Measurements from ENCODE around the gene PELI1. TPM values are rescaled to one million over a fixed set of nuclear protein-coding genes. Genes with fewer than 3 reads are reported as not detected.

The PELI1 gene
- total and polyA plus RNA-seq, 2 experiments from 2014 or later = 2.8 to 7.8 TPM

DNA sequence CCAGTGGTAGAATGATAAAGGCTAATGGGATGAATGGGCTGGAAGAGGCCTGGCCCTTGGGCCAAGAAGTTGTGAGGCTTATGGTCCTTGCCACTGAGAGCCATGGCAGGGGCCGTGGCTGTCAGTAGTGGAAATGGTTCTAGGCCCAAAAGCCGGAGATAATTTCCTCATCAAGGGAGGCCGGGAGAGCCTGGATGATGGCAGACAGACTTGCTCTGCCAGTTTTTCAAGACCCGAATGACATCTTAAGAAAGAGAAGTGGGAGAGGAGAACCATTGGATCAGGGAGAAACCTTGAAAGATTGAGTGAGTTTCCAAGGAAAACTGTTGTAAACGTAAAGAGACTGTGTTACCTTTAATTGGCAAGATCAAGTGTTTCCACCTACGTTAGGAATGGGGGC, 78.7 kb downstream of the PELI1 start:
- H2AFZ ChIP-seq = no peak overlapping the region
- TF ChIP-seq EZH2 (IDR thresholded peaks at IDR 0.05; ENCODE audit: insufficient read depth, poor library complexity, severe bottlenecking) (no peak), EZH2phosphoT487 (IDR thresholded peaks at IDR 0.05; ENCODE audit: insufficient read depth, low read depth) (no peak)
- H3F3A ChIP-seq (ENCODE audit: insufficient read depth) = peaks cover 16% of the 10 kb centered on the region
- 86 to 89% methylated on average over 6 of the region's 6 CpGs for WGBS, 2 experiments (ENCODE audit: low coverage in 1 of 2, low lambda C conversion rate in 2 of 2, missing lambda C conversion rate in 2 of 2)
- H3K9me3 ChIP-seq (ENCODE audit: low read depth) = no peaks in the 10 kb centered on the region
- DNase-seq = no peak
- H3K27ac ChIP-seq = no peak overlapping the region
- no peaks in the 10 kb centered on the region for H3K9me2 ChIP-seq (ENCODE audit: insufficient read depth)
- no peak overlapping the region for H3K9ac ChIP-seq
- no peaks in the 10 kb centered on the region for H4K20me1 ChIP-seq (ENCODE audit: insufficient read depth)
- H3K4me1 ChIP-seq (ENCODE audit: insufficient read depth) = peaks cover 16% of the 10 kb centered on the region
- H3K4me3 ChIP-seq = no peak overlapping the region
- H3K79me2 ChIP-seq (ENCODE audit: insufficient read depth) = no peaks in the 10 kb centered on the region
- in situ Hi-C loops (cut with MboI) = no loop called here
- H3K27me3 ChIP-seq (replicated peaks; ENCODE audit: insufficient read depth) = no peaks in the 10 kb centered on the region
- H3K36me3 ChIP-seq (ENCODE audit: low read depth) = no peaks in the 10 kb centered on the region
- no peak overlapping the region for H3K4me2 ChIP-seq (ENCODE audit: unreplicated experiment)

DNA sequence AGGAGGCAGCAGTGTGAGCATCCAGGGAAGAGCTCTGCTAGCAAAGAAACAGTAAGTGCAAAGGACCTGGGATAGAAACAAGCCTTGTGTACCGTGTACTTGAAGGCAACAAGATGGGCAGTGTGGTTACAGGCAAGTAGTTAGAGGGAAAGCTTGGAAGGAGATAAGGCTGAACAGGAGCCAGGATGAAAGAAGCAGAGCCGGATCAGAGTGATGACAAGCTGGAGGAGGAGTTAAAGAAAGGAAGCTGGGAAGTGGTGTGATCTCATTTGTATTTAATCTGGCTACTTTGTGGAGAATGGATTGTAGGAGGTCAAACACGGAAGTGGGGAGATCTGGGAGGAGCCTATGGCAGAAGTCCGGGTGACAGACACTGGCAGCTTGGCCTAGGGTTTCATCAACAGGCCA, 80.3 kb downstream of the PELI1 start:
- peak overlapping the region; percentile 86 for H3K27ac ChIP-seq

DNA sequence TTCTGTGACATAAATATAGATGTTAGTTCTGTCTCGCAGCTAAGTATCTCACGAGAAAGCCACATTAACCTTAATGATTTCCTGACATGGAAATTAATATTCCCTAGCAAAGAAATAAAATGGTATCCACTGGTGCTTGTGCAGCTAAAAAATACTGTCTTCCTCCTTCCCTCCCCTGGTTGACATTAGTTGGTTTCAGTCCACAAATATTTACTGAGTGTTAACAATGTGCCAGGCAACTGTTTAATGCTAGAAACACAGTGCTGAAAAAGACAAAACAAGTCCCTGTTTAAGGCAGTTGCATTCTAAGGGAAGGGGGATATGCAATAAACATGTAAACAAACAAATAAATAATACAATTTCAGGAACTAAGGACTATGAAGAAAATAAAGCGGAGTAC, 80.8 kb downstream of the PELI1 start:
- H2AFZ ChIP-seq = peak overlapping the region; percentile 63
- peaks cover 16% of the 10 kb centered on the region for H3F3A ChIP-seq (ENCODE audit: insufficient read depth)
- H3K79me2 ChIP-seq (ENCODE audit: insufficient read depth) = no peaks in the 10 kb centered on the region
- H3K27ac ChIP-seq = peak overlapping the region; percentile 86; the same call in 1 of the 2 replicates
- H3K4me3 ChIP-seq = no peak overlapping the region
- no peak for TF ChIP-seq EZH2phosphoT487 (IDR thresholded peaks at IDR 0.05; ENCODE audit: insufficient read depth, low read depth)
- no peak for TF ChIP-seq EZH2 (IDR thresholded peaks at IDR 0.05; ENCODE audit: insufficient read depth, poor library complexity, severe bottlenecking)
- WGBS, 2 experiments (ENCODE audit: low coverage in 1 of 2, low lambda C conversion rate in 2 of 2, missing lambda C conversion rate in 2 of 2) = 97 to 100% methylated on average over 3 of the region's 3 CpGs
- H3K9me2 ChIP-seq (ENCODE audit: insufficient read depth) = no peaks in the 10 kb centered on the region
- H3K9ac ChIP-seq = no peak overlapping the region
- no peak overlapping the region for H3K4me2 ChIP-seq (ENCODE audit: unreplicated experiment)
- peaks cover 16% of the 10 kb centered on the region for H3K4me1 ChIP-seq (ENCODE audit: insufficient read depth)
- no peaks in the 10 kb centered on the region for H3K36me3 ChIP-seq (ENCODE audit: low read depth)
- H4K20me1 ChIP-seq (ENCODE audit: insufficient read depth) = no peaks in the 10 kb centered on the region
- H3K9me3 ChIP-seq (ENCODE audit: low read depth) = no peaks in the 10 kb centered on the region
- DNase-seq = no peak
- H3K27me3 ChIP-seq (replicated peaks; ENCODE audit: insufficient read depth) = no peaks in the 10 kb centered on the region
- in situ Hi-C loops (cut with MboI) = no loop called here

More for the DNA sequence above, 80.3 kb downstream of the PELI1 start:
- Histone ChIP-seq H3K4me1 (ENCODE audit: insufficient read depth) (peaks cover 16% of the 10 kb centered on the region), H2AFZ (peak overlapping the region; percentile 63), H3F3A (ENCODE audit: insufficient read depth) (peaks cover 16% of the 10 kb centered on the region), H3K79me2 (ENCODE audit: insufficient read depth) (no peaks in the 10 kb centered on the region), H3K36me3 (ENCODE audit: low read depth) (no peaks in the 10 kb centered on the region), H4K20me1 (ENCODE audit: insufficient read depth) (no peaks in the 10 kb centered on the region), H3K27me3 (replicated peaks; ENCODE audit: insufficient read depth) (no peaks in the 10 kb centered on the region), H3K9me3 (ENCODE audit: low read depth) (no peaks in the 10 kb centered on the region), H3K4me2 (ENCODE audit: unreplicated experiment) (peak overlapping the region; percentile 54), H3K4me3 (no peak overlapping the region), H3K9ac (peak overlapping the region; percentile 57), H3K9me2 (ENCODE audit: insufficient read depth) (no peaks in the 10 kb centered on the region)
- TF ChIP-seq EZH2 (IDR thresholded peaks at IDR 0.05; ENCODE audit: insufficient read depth, poor library complexity, severe bottlenecking) = no peak
- no peak for TF ChIP-seq EZH2phosphoT487 (IDR thresholded peaks at IDR 0.05; ENCODE audit: insufficient read depth, low read depth)
- peak; percentile 63 for DNase-seq
- in situ Hi-C loops (cut with MboI) = no loop called here
- 25 to 32% methylated on average over 4 of the region's 4 CpGs for WGBS, 2 experiments (ENCODE audit: low coverage in 1 of 2, low lambda C conversion rate in 2 of 2, missing lambda C conversion rate in 2 of 2)

DNA sequence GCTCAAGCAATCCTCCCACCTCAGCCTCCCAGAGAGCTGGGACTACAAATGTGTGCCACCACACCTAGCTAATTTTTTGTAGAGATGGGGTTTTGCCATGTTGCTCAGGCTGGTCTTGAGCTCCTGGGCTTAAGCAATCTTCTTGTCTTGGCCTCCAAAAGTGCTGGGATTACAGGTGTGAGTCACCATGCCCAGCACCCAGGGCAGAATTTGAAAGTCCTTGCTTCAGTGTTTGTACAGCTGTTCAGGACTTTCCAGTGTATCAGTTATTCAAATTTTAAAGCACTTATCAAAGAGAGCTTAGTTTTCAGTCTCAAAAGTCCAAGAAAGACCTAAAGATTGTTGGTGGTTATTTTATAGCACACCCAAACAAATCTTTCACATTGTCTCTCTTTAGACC, 81.4 kb downstream of the PELI1 start:
- H3K9me2 ChIP-seq (ENCODE audit: insufficient read depth) = no peaks in the 10 kb centered on the region
- peak; percentile 59 for DNase-seq
- in situ Hi-C loops (cut with MboI) = no loop called here
- H3K9ac ChIP-seq = no peak overlapping the region
- H3K27ac ChIP-seq = no peak overlapping the region
- no peak overlapping the region for H3K4me2 ChIP-seq (ENCODE audit: unreplicated experiment)
- no peak for TF ChIP-seq EZH2phosphoT487 (IDR thresholded peaks at IDR 0.05; ENCODE audit: insufficient read depth, low read depth)
- TF ChIP-seq EZH2 (IDR thresholded peaks at IDR 0.05; ENCODE audit: insufficient read depth, poor library complexity, severe bottlenecking) = no peak
- no peaks in the 10 kb centered on the region for H3K27me3 ChIP-seq (replicated peaks; ENCODE audit: insufficient read depth)
- no peak overlapping the region for H2AFZ ChIP-seq
- H3K4me1 ChIP-seq (ENCODE audit: insufficient read depth) = peaks cover 16% of the 10 kb centered on the region
- H3K9me3 ChIP-seq (ENCODE audit: low read depth) = no peaks in the 10 kb centered on the region
- no peaks in the 10 kb centered on the region for H3K79me2 ChIP-seq (ENCODE audit: insufficient read depth)
- peaks cover 16% of the 10 kb centered on the region for H3F3A ChIP-seq (ENCODE audit: insufficient read depth)
- H3K4me3 ChIP-seq = no peak overlapping the region
- no peaks in the 10 kb centered on the region for H3K36me3 ChIP-seq (ENCODE audit: low read depth)
- H4K20me1 ChIP-seq (ENCODE audit: insufficient read depth) = no peaks in the 10 kb centered on the region

DNA sequence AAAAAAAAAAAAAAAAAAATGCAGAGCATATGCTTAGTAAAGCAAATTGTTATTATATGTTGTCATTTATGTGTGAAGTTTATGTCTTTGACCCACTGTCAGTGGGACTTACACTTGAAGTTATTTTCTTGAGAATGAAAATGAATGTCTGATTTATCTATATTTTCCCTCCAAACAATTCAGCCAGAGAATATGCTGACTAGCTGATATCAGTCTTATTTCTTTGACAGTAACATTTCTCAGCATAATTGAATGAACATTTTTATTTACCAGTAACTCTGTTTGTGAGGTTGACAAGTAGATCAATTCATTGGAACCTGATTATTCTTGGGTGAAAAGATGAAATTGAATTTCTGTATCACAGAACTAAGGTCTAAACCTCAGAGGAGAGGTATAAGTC, 85.0 kb downstream of the PELI1 start:
- TF ChIP-seq EZH2 (IDR thresholded peaks at IDR 0.05; ENCODE audit: insufficient read depth, poor library complexity, severe bottlenecking) = no peak
- TF ChIP-seq EZH2phosphoT487 (IDR thresholded peaks at IDR 0.05; ENCODE audit: insufficient read depth, low read depth) = no peak

More for the DNA sequence above, 85.0 kb downstream of the PELI1 start:
- Histone ChIP-seq H3K9me2 (ENCODE audit: insufficient read depth) (no peaks in the 10 kb centered on the region), H3K9ac (no peak overlapping the region), H3K4me2 (ENCODE audit: unreplicated experiment) (no peak overlapping the region), H3K27ac (no peak overlapping the region), H3K9me3 (ENCODE audit: low read depth) (no peaks in the 10 kb centered on the region), H3K36me3 (ENCODE audit: low read depth) (no peaks in the 10 kb centered on the region), H3K27me3 (replicated peaks; ENCODE audit: insufficient read depth) (no peaks in the 10 kb centered on the region), H3K79me2 (ENCODE audit: insufficient read depth) (no peaks in the 10 kb centered on the region), H3K4me1 (ENCODE audit: insufficient read depth) (peaks cover 13% of the 10 kb centered on the region), H4K20me1 (ENCODE audit: insufficient read depth) (no peaks in the 10 kb centered on the region), H3K4me3 (no peak overlapping the region), H3F3A (ENCODE audit: insufficient read depth) (peaks cover 14% of the 10 kb centered on the region), H2AFZ (no peak overlapping the region)
- in situ Hi-C loops (cut with MboI) = no loop called here
- no peak for DNase-seq

Data from GM23248 (cell line).